HCT116 (cell line): ENCODE measurements around the gene CRYZ. TPM values are rescaled to one million over a fixed set of nuclear protein-coding genes. Genes with fewer than 3 reads are reported as not detected.

ENCODE experiments used
- ATAC-seq: fragments of 200-7000 bp; cut with Tn5 transposase; 2 replicates; pipeline ENCODE4 v1.9.1; 2020; ENCODE audit warnings: mild to moderate bottlenecking, moderate library complexity
- BruUV-seq: library from RNA; stranded (reverse); fragments of 400-500 nt; replicated peaks from 2 replicates; lab custom pipeline; 2021; lab: Mats Ljungman, UMichigan
- CTCF ChIA-PET: fragments of 300-600 bp; sonication (Branson Sonifier 250); formaldehyde crosslinking; loops from one replicate; lab custom pipeline; 2021; ENCODE audit warnings: antibody characterized with exemption; lab: Charles Lee
- POLR2A ChIA-PET: fragments of 300-600, 350-600 bp; sonication (Branson Sonifier 250); formaldehyde crosslinking; loops from one replicate; lab custom pipeline; 2021; ENCODE audit warnings: antibody characterized with exemption; lab: Charles Lee
- RAD21 ChIA-PET, 2 experiments: fragments of 300-600 bp; sonication (Branson Sonifier 250); formaldehyde crosslinking; loops; one replicate each; lab custom pipeline; 2023; ENCODE audit warnings: low total read pairs in 2 of 2; ENCODE audit not compliant: uncharacterized antibody in 2 of 2, unreplicated experiment in 2 of 2, low non-redundant PET in 1 of 2; lab: Charles Lee
- DNase-seq: peaks from one replicate; pipeline ENCODE4 v3.0.0-alpha.2; 2010; ENCODE audit warnings: low read depth, low spot score
- H2AFZ ChIP-seq: fragments of 200-600 bp; shearing (Covaris generic), sonication (generic); 2 replicates; pipeline ENCODE4 v1.6.1; 2017; ENCODE audit warnings: low read depth, mixed run types, mixed read lengths, antibody characterized with exemption, low read length; ENCODE audit not compliant: poor library complexity, severe bottlenecking
- H3K27ac ChIP-seq: 2 replicates; pipeline ENCODE4 v1.5.1; 2012; ENCODE audit warnings: low read depth, low read length
- H3K27me3 ChIP-seq: fragments of 200-600 bp; sonication (generic); 2 replicates; pipeline ENCODE4 v1.6.1; 2016; ENCODE audit warnings: mixed run types, low read length, mixed read lengths; ENCODE audit not compliant: insufficient read depth
- H3K36me3 ChIP-seq, 2 experiments: fragments of 200-500 bp in 1 of 2; fragments of 200-600 bp in 1 of 2; sonication (Bioruptor generic) in 1 of 2; sonication (generic) in 1 of 2; 2 replicates each; pipeline versions ENCODE4 v1.5.1 to v1.6.1; 2014 to 2016; ENCODE audit warnings: low read length in 2 of 2, inconsistent platforms in 1 of 2, mixed read lengths in 1 of 2, mixed run types in 1 of 2; ENCODE audit not compliant: insufficient read depth in 2 of 2, control insufficient read depth in 1 of 2
- H3K4me1 ChIP-seq, 2 experiments: fragments of 200-600 bp in 1 of 2; sonication (generic) in 1 of 2; 2 replicates each; pipeline versions ENCODE4 v1.5.1 to v1.6.1; 2012 to 2017; ENCODE audit warnings: low read length in 2 of 2, inconsistent platforms in 1 of 2, mild to moderate bottlenecking in 1 of 2, mixed read lengths in 1 of 2, mixed run types in 1 of 2, moderate library complexity in 1 of 2; ENCODE audit not compliant: insufficient read depth in 2 of 2, control insufficient read depth in 1 of 2
- H3K4me2 ChIP-seq: fragments of 200-600 bp; sonication (generic); 2 replicates; pipeline ENCODE4 v1.6.1; 2017; ENCODE audit warnings: mixed run types, low read length, mixed read lengths
- H3K4me3 ChIP-seq, 2 experiments: fragments of 200-600 bp in 1 of 2; sonication (generic) in 1 of 2; replicated peaks in 1 of 2; 2 replicates each; pipeline ENCODE4 v1.5.1; 2011 to 2016; ENCODE audit warnings: low read length in 2 of 2, control low read depth in 1 of 2, low read depth in 1 of 2, mild to moderate bottlenecking in 1 of 2, mixed read lengths in 1 of 2, mixed run types in 1 of 2
- H3K79me2 ChIP-seq: fragments of 200-600 bp; sonication (generic); 2 replicates; pipeline ENCODE4 v1.6.1; 2017; ENCODE audit warnings: mild to moderate bottlenecking, mixed run types, low read length, moderate library complexity, mixed read lengths; ENCODE audit not compliant: insufficient read depth
- H3K9ac ChIP-seq: fragments of 200-600 bp; sonication (generic); 2 replicates; pipeline ENCODE4 v1.6.1; 2016; ENCODE audit warnings: low read length, mixed read lengths
- H3K9me2 ChIP-seq: fragments of 200-600 bp; sonication (generic), shearing (Covaris generic); 2 replicates; pipeline ENCODE4 v1.6.1; 2017; ENCODE audit warnings: mixed run types, mild to moderate bottlenecking, moderate library complexity; ENCODE audit not compliant: insufficient read depth
- H3K9me3 ChIP-seq, 2 experiments: fragments of 200-500 bp in 1 of 2; fragments of 200-600 bp in 1 of 2; sonication (Bioruptor generic) in 1 of 2; sonication (generic) in 1 of 2; 2 replicates each; pipeline ENCODE4 v1.6.1; 2014 to 2017; ENCODE audit warnings: low read length in 2 of 2, mixed read lengths in 2 of 2, inconsistent platforms in 1 of 2, low read depth in 1 of 2, mild to moderate bottlenecking in 1 of 2, mixed run types in 1 of 2, moderate library complexity in 1 of 2; ENCODE audit not compliant: control insufficient read depth in 1 of 2, insufficient read depth in 1 of 2
- H4K20me1 ChIP-seq: fragments of 200-600 bp; sonication (generic), shearing (Covaris generic); 2 replicates; pipeline ENCODE4 v1.6.1; 2017; ENCODE audit warnings: mixed run types, mild to moderate bottlenecking, moderate library complexity; ENCODE audit not compliant: insufficient read depth
- CBX3 ChIP-seq: IDR thresholded peaks from 2 replicates; pipeline ENCODE4 v1.6.1; 2012; ENCODE audit warnings: low read depth
- CEBPB ChIP-seq: IDR thresholded peaks from 2 replicates; pipeline ENCODE4 v1.6.1; 2012; ENCODE audit warnings: low read depth
- ELF1 ChIP-seq: IDR thresholded peaks from 2 replicates; pipeline ENCODE4 v1.6.1; 2012; ENCODE audit warnings: low read depth, borderline replicate concordance
- EZH2phosphoT487 ChIP-seq: fragments of 200-600 bp; IDR thresholded peaks from 2 replicates; pipeline ENCODE4 v1.6.1; 2018; ENCODE audit warnings: antibody characterized with exemption, borderline replicate concordance
- JUND ChIP-seq: IDR thresholded peaks from 2 replicates; pipeline ENCODE4 v1.6.1; 2012
- POLR2A ChIP-seq: IDR thresholded peaks from 2 replicates; pipeline ENCODE4 v1.7.0; 2011; ENCODE audit warnings: borderline replicate concordance; ENCODE audit not compliant: insufficient read depth, insufficient read length; ENCODE audit errors: extremely low read depth
- POLR2AphosphoS5 ChIP-seq: IDR thresholded peaks from 2 replicates; pipeline ENCODE4 v1.6.1; 2011; ENCODE audit warnings: mild to moderate bottlenecking, low read depth, low read length, moderate library complexity
- RAD21 ChIP-seq: IDR thresholded peaks from 2 replicates; pipeline ENCODE4 v1.6.1; 2012; ENCODE audit warnings: low read depth, mild to moderate bottlenecking
- SIN3A ChIP-seq: IDR thresholded peaks from 2 replicates; pipeline ENCODE4 v1.6.1; 2012; ENCODE audit warnings: low read depth
- SP1 ChIP-seq: IDR thresholded peaks from 2 replicates; pipeline ENCODE4 v1.6.1; 2012; ENCODE audit warnings: low read depth
- SRF ChIP-seq: IDR thresholded peaks from 2 replicates; pipeline ENCODE4 v1.6.1; 2012; ENCODE audit warnings: low read depth
- TCF7L2 ChIP-seq: IDR thresholded peaks from 2 replicates; pipeline ENCODE4 v1.7.0; 2011; ENCODE audit warnings: borderline replicate concordance, inconsistent platforms; ENCODE audit not compliant: insufficient read depth, insufficient read length; ENCODE audit errors: extremely low read depth
- YY1 ChIP-seq: IDR thresholded peaks from 2 replicates; pipeline ENCODE4 v1.6.1; 2011; ENCODE audit warnings: low read length, low read depth, moderate library complexity, mild to moderate bottlenecking; ENCODE audit not compliant: insufficient replicate concordance; ENCODE audit errors: extremely low read depth
- ZFX ChIP-seq: fragments of 450-650 bp; IDR thresholded peaks from 2 replicates; pipeline ENCODE4 v1.6.1; 2017
- intact Hi-C: fragments of 100-400 bp; cut with micrococcal nuclease; formaldehyde crosslinking; loops from 2 replicates; pipeline ENCODE4 v1.10.0; 2022
- total RNA-seq: library from RNA; stranded (reverse); gene quantifications from one replicate; pipeline ENCODE4 v1.2.1, GENCODE V29; 2021; ENCODE audit not compliant: unreplicated experiment
- TF ChIP-seq, protein P1 (sequence below): IDR thresholded peaks from 2 replicates; pipeline ENCODE4 v1.6.1; 2012
- TF ChIP-seq, protein P2 (sequence below): IDR thresholded peaks from 2 replicates; pipeline ENCODE4 v1.6.1; 2012; ENCODE audit warnings: low read depth
- TF ChIP-seq, protein P3 (sequence below), 3 experiments: fragments of 200-600 bp in 1 of 3; sonication (generic) in 1 of 3; IDR thresholded peaks in 2 of 3; conservative IDR thresholded peaks in 1 of 3; 2 replicates each; pipeline ENCODE4 v1.5.1; 2012 to 2017; ENCODE audit warnings: low read depth in 2 of 3, low read length in 2 of 3, antibody characterized with exemption in 1 of 3, borderline replicate concordance in 1 of 3, control low read depth in 1 of 3, mild to moderate bottlenecking in 1 of 3, mixed read lengths in 1 of 3, mixed run types in 1 of 3, moderate library complexity in 1 of 3; ENCODE audit not compliant: insufficient read depth in 1 of 3
- TF ChIP-seq, protein P4 (sequence below): IDR thresholded peaks from 2 replicates; pipeline ENCODE4 v1.6.1; 2012
- TF ChIP-seq, protein P5 (sequence below): IDR thresholded peaks from 2 replicates; pipeline ENCODE4 v1.6.1; 2011; ENCODE audit warnings: mild to moderate bottlenecking, low read length, moderate library complexity; ENCODE audit not compliant: insufficient replicate concordance; ENCODE audit errors: extremely low read depth

CRYZ gene
- total RNA-seq, 1 experiment from 2014 or later: 28.2 TPM

DNA sequence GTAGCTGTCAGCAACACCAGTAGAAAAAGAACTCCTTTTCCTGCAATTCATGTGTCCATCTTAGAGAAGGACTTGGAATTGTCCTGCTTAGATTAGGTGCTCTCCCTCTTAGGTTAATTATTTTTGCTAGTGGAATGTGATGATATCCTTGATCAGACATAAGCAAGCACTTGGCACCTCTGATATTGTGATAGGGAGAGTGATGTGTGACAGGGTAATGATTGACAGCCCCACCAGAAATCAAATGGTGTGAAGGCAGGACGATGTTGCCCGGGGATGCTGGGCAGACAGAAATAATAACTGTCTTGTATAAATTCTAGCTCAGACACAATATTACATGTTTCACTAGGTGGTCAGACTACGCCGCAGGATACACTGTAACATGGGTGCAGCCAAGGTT is 4.5 kb upstream of the CRYZ start:
- POLR2A ChIA-PET: no interaction called here
- no peaks in the 10 kb centered on the region for H4K20me1 ChIP-seq
- no peak overlapping the region for H3K27ac ChIP-seq
- ATAC-seq: no peak
- H3K9me3 ChIP-seq: no peaks in the 10 kb centered on the region
- H3K9me2 ChIP-seq: no peaks in the 10 kb centered on the region
- no peak overlapping the region for H3K4me3 ChIP-seq
- no peak for DNase-seq
- CTCF ChIA-PET: no interaction called here
- intact Hi-C loops: no loop called here
- peaks cover 30% of the 10 kb centered on the region for H3K79me2 ChIP-seq
- peaks cover 5 to 9% of the 10 kb centered on the region in 2 experiments; a peak in 3 of 4 replicates for H3K4me1 ChIP-seq
- no peak overlapping the region for H2AFZ ChIP-seq
- TF ChIP-seq JUND (no peak), ZFX (no peak), CEBPB (no peak), TCF7L2 (no peak), RAD21 (no peak), SP1 (no peak), EZH2phosphoT487 (no peak), POLR2AphosphoS5 (no peak), ELF1 (no peak), YY1 (no peak), SRF (no peak), SIN3A (no peak), POLR2A (no peak), CBX3 (no peak)
- TF ChIP-seq, protein P1, sequence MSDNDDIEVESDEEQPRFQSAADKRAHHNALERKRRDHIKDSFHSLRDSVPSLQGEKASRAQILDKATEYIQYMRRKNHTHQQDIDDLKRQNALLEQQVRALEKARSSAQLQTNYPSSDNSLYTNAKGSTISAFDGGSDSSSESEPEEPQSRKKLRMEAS: no peak
- TF ChIP-seq, protein P2, sequence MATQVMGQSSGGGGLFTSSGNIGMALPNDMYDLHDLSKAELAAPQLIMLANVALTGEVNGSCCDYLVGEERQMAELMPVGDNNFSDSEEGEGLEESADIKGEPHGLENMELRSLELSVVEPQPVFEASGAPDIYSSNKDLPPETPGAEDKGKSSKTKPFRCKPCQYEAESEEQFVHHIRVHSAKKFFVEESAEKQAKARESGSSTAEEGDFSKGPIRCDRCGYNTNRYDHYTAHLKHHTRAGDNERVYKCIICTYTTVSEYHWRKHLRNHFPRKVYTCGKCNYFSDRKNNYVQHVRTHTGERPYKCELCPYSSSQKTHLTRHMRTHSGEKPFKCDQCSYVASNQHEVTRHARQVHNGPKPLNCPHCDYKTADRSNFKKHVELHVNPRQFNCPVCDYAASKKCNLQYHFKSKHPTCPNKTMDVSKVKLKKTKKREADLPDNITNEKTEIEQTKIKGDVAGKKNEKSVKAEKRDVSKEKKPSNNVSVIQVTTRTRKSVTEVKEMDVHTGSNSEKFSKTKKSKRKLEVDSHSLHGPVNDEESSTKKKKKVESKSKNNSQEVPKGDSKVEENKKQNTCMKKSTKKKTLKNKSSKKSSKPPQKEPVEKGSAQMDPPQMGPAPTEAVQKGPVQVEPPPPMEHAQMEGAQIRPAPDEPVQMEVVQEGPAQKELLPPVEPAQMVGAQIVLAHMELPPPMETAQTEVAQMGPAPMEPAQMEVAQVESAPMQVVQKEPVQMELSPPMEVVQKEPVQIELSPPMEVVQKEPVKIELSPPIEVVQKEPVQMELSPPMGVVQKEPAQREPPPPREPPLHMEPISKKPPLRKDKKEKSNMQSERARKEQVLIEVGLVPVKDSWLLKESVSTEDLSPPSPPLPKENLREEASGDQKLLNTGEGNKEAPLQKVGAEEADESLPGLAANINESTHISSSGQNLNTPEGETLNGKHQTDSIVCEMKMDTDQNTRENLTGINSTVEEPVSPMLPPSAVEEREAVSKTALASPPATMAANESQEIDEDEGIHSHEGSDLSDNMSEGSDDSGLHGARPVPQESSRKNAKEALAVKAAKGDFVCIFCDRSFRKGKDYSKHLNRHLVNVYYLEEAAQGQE: no peak
- TF ChIP-seq, protein P3, sequence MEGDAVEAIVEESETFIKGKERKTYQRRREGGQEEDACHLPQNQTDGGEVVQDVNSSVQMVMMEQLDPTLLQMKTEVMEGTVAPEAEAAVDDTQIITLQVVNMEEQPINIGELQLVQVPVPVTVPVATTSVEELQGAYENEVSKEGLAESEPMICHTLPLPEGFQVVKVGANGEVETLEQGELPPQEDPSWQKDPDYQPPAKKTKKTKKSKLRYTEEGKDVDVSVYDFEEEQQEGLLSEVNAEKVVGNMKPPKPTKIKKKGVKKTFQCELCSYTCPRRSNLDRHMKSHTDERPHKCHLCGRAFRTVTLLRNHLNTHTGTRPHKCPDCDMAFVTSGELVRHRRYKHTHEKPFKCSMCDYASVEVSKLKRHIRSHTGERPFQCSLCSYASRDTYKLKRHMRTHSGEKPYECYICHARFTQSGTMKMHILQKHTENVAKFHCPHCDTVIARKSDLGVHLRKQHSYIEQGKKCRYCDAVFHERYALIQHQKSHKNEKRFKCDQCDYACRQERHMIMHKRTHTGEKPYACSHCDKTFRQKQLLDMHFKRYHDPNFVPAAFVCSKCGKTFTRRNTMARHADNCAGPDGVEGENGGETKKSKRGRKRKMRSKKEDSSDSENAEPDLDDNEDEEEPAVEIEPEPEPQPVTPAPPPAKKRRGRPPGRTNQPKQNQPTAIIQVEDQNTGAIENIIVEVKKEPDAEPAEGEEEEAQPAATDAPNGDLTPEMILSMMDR (IDR thresholded peaks at IDR 0.05 in 2 of 3, conservative IDR thresholded peaks at IDR 0.05 in 1 of 3; ENCODE audit: borderline replicate concordance in 1 of 3, insufficient read depth in 1 of 3, low read depth in 2 of 3, low read length in 2 of 3): no peak
- TF ChIP-seq, protein P4, sequence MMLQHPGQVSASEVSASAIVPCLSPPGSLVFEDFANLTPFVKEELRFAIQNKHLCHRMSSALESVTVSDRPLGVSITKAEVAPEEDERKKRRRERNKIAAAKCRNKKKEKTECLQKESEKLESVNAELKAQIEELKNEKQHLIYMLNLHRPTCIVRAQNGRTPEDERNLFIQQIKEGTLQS: no peak
- TF ChIP-seq, protein P5, sequence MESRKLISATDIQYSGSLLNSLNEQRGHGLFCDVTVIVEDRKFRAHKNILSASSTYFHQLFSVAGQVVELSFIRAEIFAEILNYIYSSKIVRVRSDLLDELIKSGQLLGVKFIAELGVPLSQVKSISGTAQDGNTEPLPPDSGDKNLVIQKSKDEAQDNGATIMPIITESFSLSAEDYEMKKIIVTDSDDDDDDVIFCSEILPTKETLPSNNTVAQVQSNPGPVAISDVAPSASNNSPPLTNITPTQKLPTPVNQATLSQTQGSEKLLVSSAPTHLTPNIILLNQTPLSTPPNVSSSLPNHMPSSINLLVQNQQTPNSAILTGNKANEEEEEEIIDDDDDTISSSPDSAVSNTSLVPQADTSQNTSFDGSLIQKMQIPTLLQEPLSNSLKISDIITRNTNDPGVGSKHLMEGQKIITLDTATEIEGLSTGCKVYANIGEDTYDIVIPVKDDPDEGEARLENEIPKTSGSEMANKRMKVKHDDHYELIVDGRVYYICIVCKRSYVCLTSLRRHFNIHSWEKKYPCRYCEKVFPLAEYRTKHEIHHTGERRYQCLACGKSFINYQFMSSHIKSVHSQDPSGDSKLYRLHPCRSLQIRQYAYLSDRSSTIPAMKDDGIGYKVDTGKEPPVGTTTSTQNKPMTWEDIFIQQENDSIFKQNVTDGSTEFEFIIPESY: no peak
- TF ChIP-seq, all 23 proteins: peak for 0
- Histone ChIP-seq H3K27me3 (no peaks in the 10 kb centered on the region), H3K4me2 (no peak overlapping the region), H3K9ac (no peak overlapping the region), H3K36me3 (peaks cover 8 to 36% of the 10 kb centered on the region in 2 experiments; a peak in 3 of 4 replicates)
- RAD21 ChIA-PET: no interaction called here
- BruUV-seq: no TSS peak
